ENCODE data around the gene OR51I2. TPM values are rescaled to one million over a fixed set of nuclear protein-coding genes. Genes with fewer than 3 reads are reported as not detected.

OR51I2 gene
- total RNA-seq, 1 donor from 2014 or later, result not detected

GRCh38 chr11:5505363-5506048 lies 56.4 kb downstream of the OR51I2 start:
- H3K9me3 ChIP-seq (ENCODE audit: low read depth), result no peaks in the 10 kb centered on the region
- no peaks in the 10 kb centered on the region for H4K20me1 ChIP-seq (ENCODE audit: low read depth)
- no peak overlapping the region for H3K9ac ChIP-seq
- H3K4me1 ChIP-seq, result no peaks in the 10 kb centered on the region
- Mint-ChIP-seq H3K36me3 (no peaks in the 10 kb centered on the region), H3K27me3 (ENCODE audit: insufficient read depth, low read depth) (peaks cover 4% of the 10 kb centered on the region), H3K27ac (no peak overlapping the region), H3K4me3 (no peak overlapping the region), H3K4me1 (no peaks in the 10 kb centered on the region), H3K9me3 (no peaks in the 10 kb centered on the region)
- no peaks in the 10 kb centered on the region for H3F3A ChIP-seq (ENCODE audit: low read depth)
- no peaks in the 10 kb centered on the region for H3K27me3 ChIP-seq
- H3K79me2 ChIP-seq (ENCODE audit: low read depth), result no peaks in the 10 kb centered on the region
- no peak overlapping the region for H3K4me3 ChIP-seq
- no peak overlapping the region for H3K27ac ChIP-seq
- no peak overlapping the region for H3K4me2 ChIP-seq
- no peak overlapping the region for H2AFZ ChIP-seq (replicated peaks)
- no peak for DNase-seq (ENCODE audit: low spot score)
- H3K36me3 ChIP-seq, result no peaks in the 10 kb centered on the region
- TF ChIP-seq EZH2 (IDR thresholded peaks at IDR 0.05) (no peak), CTCF (IDR thresholded peaks at IDR 0.05) (no peak), EZH2phosphoT487 (IDR thresholded peaks at IDR 0.05) (no peak)

Other genes with a start within 250 kb of the OR51I2 start
- gene OR51V1, start 248.6 kb upstream of the OR51I2 start, total RNA-seq (ENCODE audit: low replicate concordance), result not detected in 2 replicates
- gene HBB, start 222.3 kb upstream of the OR51I2 start, total RNA-seq (ENCODE audit: low replicate concordance), result not detected in 2 replicates
- not detected in 2 replicates for gene HBD, start 214.8 kb upstream of the OR51I2 start, total RNA-seq (ENCODE audit: low replicate concordance)
- not detected in 2 replicates for gene HBG1, start 199.5 kb upstream of the OR51I2 start, total RNA-seq (ENCODE audit: low replicate concordance)
- not detected in 2 replicates for gene HBG2, start 194.5 kb upstream of the OR51I2 start, total RNA-seq (ENCODE audit: low replicate concordance)
- not detected in 2 replicates for gene HBE1, start 179.4 kb upstream of the OR51I2 start, total RNA-seq (ENCODE audit: low replicate concordance)
- 0.22 TPM in 1 of 2 replicates, not detected in the other for gene OR51B4, start 147.4 kb upstream of the OR51I2 start, total RNA-seq (ENCODE audit: low replicate concordance)
- gene OR51B2, start 125.0 kb upstream of the OR51I2 start, total RNA-seq (ENCODE audit: low replicate concordance), result 0.40 TPM in 1 of 2 replicates, not detected in the other
- gene OR51B5, start 105.8 kb upstream of the OR51I2 start, total RNA-seq (ENCODE audit: low replicate concordance), result 0.22 TPM in 1 of 2 replicates, not detected in the other
- gene OR51B6, start 97.8 kb upstream of the OR51I2 start, total RNA-seq (ENCODE audit: low replicate concordance), result not detected in 2 replicates
- not detected in 2 replicates for gene OR51M1, start 65.5 kb upstream of the OR51I2 start, total RNA-seq (ENCODE audit: low replicate concordance)
- gene OR51Q1, start 27.2 kb upstream of the OR51I2 start, total RNA-seq (ENCODE audit: low replicate concordance), result not detected in 2 replicates
- 0.15 TPM in 1 of 2 replicates, not detected in the other for gene OR51I1, start 7.8 kb upstream of the OR51I2 start, total RNA-seq (ENCODE audit: low replicate concordance)
- gene OR52D1, start 39.4 kb downstream of the OR51I2 start, total RNA-seq (ENCODE audit: low replicate concordance), result not detected in 2 replicates
- gene UBQLN3, start 60.6 kb downstream of the OR51I2 start, total RNA-seq (ENCODE audit: low replicate concordance), result 0.37 and 0.39 TPM in 2 replicates
- 0.19 and 0.90 TPM in 2 replicates for gene UBQLNL, start 67.4 kb downstream of the OR51I2 start, total RNA-seq (ENCODE audit: low replicate concordance)
- gene OR52H1, start 99.2 kb downstream of the OR51I2 start, total RNA-seq (ENCODE audit: low replicate concordance), result not detected in 2 replicates
- gene OR52B6, start 131.6 kb downstream of the OR51I2 start, total RNA-seq (ENCODE audit: low replicate concordance), result not detected in 2 replicates
- gene TRIM6, start 147.3 kb downstream of the OR51I2 start, total RNA-seq (ENCODE audit: low replicate concordance), result 7.1 and 7.4 TPM in 2 replicates
- 4.1 and 4.5 TPM in 2 replicates for gene TRIM34, start 175.7 kb downstream of the OR51I2 start, total RNA-seq (ENCODE audit: low replicate concordance)
- gene TRIM5, start 235.8 kb downstream of the OR51I2 start, total RNA-seq (ENCODE audit: low replicate concordance), result 24.5 and 26.7 TPM in 2 replicates
- 15.1 and 21.3 TPM in 2 replicates for gene TRIM22, start 240.5 kb downstream of the OR51I2 start, total RNA-seq (ENCODE audit: low replicate concordance)